CD4-positive, alpha-beta T cell treated with Interleukin-2 at 100 ng/mL for 4 hours (primary cell): Measurements from ENCODE around the gene LINGO1.

ENCODE experiments used
- DNase-seq: peaks from one replicate; pipeline ENCODE4 v3.0.0-alpha.2; 2020; ENCODE audit warnings: low spot score

Gene LINGO1

DNA sequence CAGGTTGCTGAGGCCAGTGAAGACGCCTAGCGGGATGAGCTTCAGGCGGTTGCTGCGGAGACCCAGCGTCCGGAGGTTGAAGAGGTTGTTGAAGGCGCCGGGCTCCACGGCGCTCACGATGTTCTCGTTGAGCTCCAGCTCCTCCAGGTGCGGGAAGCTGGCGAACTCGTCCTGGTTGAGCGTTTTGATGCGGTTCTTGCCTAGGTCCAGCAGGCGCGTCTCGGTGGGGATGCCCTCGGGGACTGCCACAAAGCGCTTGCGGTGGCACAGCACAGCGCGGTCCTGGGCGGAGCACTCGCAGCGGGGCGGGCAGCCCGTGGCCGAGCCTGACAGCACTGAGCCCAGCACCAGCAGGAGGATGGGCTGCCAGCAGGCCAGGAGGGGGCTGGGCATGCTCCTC is 17.2 kb downstream of the LINGO1 start:
- no peak for DNase-seq

DNA sequence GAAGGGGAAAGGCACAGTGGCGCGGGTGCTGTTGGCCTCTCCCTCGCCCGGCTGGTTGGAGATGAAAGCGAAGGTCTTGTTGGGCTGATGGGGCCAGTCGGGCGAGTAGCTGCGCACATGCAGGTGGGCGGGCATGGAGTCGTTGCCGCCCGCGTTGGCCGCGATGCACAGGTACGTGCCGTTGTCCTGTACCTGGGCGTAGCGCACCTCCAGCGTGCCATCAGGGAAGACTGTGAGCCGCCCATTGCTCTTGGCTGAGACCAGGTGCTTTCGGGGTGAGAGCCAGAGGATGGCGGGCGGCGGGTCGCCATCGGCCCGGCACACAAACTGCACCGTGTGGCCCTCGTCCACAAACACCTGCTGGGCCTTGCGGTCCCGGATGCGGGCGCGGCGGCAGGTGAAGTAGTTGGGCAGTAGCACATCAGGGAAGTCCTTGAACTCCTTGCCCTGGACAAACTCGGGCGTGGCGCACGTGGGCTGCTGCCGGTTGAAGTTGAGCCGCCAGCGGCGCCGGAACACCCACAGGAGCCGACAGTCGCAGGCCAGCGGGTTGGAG is 18.4 kb downstream of the LINGO1 start:
- no peak for DNase-seq

DNA sequence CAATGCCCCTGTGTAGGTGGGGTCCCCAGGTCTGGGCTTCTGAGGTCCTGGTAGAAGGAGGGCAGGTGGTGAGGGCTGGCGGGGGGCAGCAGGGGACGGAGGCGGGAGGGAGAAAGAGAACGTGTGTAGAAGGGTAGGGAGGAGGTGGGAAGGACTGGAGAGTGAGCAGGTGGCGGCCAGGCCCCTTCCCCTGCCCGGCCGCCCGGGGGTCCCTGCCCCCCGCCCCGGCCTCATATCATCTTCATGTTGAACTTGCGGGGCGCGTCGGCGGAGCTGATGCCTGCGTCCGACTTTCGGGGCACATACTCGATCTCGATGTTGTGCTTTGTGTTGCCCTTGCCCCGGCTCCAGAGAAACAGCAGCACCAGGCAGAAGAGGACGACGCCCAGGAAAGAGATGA is 18.9 kb downstream of the LINGO1 start:
- DNase-seq = no peak

DNA sequence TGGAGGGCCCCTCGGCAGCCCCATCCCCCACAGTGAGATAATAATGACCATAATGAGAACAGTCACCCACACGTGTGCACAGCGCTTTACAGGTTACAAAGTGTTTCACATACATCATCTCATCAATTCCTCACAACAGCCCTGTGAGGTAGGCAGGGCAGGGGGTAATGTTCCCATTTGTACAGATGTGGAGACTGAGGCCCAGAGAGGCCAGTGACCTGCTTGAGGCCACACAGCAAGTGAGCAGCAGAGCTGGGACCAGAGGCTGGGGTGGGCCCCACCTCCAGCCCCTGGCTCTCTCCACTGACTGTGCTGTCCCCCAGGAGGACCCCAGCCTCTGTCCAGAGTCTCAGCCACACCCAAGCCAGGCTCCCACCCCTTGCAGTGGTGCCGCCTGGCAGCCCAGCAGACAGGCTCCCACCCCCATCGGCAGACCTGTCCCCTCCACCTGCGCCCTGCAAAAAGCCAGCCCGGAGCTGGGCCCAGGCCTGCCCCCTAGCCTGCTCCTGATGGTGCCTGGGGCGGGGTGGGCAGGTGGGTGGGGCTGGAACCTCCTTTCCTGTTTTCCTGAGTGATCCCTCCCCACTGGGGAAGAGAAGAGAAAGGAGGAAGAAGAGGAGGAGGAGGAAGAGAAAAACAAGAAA is 19.6 kb downstream of the LINGO1 start:
- DNase-seq = no peak

DNA sequence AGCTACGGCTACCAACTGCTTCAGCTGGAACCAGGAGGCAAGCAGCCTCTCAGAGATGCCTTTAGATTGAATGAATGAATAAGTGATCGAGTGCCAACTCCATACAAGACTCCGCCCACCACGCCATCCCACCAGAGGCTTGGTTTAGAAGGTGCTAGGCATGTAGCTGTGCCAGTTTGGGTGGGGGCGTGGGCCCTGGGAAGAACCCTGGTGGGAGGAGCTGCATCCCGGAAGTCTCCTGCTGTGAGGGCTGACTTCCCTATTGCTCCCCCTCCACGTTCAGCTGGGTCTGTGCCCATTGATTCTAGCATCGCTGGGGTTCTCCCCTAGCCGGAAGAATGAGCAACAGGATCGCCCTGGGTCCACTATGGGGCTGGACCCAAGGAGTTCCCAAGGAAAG is 20.9 kb downstream of the LINGO1 start:
- no peak for DNase-seq

DNA sequence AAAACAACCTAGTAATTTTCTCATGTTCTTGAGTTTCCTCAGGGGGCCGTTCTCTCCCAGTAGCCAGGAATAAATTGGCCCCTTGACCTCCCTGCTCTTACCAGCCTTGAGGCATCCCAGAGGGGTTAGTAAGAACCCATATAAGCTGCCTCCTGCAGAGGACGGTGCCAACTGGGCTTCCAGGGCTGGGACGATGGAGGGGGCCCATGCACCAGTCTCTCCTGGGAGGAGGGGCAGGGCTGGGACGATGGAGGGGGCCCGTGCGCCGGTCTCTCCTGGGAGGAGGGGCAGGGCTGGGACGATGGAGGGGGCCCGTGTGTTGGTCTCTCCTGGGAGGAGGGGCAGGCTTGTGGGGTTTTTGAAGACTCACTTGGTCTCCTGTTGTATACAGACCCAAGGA is 22.0 kb downstream of the LINGO1 start:
- DNase-seq = no peak

DNA sequence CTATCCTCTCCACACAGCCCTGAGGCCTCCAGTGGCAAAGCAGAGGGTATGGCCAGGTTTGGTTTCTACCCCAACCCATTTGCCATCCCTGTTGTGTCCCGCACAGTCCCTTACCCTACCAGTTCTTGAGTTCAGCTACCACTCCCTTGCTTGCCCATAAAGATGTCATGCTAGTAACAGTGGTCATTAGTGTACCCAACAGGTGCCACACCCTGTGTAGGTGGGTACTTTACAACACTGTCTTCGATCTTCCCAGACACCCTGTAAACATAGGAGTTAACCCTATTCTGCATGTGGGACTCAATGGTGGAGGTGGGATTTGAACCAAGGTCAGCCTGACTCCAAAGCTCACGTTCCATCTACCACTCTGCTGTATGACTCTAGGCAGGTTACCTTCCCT is 23.2 kb downstream of the LINGO1 start:
- no peak for DNase-seq

DNA sequence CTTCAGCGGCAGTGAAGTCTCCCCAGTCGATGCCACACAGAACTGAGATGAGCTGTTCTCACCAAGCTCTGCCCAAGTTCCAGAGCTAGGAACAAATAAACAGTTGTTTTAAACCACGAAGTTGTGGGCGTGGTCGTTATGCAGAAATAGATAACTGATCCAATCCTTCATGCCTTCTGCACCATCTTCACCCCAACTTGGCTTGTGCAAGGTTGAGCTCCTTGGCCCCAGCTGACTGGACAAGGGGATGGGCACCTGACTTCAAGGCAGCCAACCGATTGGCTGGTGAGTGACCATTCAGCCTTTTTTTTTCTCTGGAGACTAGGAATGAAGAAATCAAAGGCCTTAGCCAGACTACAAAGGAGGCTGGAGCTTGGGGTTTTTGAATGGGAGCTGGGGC is 23.9 kb downstream of the LINGO1 start:
- DNase-seq = no peak

DNA sequence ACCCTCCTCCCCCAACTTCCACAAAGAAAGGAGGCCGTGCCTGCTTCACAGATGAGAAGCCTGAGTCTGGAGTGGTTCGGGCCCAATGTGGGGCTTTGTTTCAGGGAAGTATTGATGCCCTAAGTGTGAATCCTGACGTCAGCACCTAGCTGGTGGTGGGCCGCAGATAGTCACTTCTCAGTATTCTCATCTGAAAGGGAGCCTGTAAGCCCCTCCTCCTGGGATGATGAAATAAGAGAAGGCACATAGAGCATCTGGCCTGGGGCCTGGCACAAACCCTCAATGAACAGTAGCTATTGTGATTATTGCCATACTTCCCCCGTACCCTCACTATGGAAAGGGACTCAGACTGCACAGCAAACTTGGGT is 24.8 kb downstream of the LINGO1 start:
- no peak for DNase-seq

DNA sequence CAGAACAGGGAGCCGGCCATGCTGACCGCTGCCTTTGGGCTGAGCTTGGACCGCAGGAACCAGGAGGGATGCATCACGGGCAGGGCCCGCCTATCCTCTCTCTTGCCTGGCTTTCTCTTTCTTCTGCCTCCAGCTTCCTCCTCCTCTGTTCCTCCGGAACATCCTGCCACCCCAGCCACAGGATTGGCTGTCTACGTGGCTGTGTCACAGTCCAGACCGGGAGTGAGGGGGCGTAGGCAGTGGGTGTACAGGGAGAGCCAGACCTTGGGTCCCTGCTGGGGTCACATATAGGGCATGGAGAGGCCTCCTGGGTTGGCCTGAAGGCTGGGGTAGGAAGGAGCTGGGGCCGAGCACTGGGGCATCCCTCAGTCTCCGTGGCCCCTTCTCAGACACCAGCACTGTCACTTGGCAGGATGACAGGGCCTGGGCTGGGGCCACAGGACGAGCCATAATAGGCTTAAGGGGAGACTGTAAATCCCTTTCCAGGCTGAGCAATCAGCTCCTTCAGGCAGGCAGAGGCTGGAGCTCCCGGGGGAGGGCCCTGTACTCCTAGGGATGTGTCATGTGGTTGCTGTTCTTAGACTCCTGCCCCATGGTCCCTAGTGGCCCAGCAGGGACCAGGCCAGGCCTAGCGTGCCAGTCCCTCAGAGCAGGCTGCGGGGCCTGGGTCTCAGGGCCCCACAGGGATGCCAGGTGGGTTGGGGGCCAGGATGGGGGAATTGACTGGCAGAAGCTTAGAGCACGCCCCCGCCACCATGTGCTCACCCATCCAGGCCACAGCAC is 25.4 kb downstream of the LINGO1 start:
- DNase-seq = no peak

DNA sequence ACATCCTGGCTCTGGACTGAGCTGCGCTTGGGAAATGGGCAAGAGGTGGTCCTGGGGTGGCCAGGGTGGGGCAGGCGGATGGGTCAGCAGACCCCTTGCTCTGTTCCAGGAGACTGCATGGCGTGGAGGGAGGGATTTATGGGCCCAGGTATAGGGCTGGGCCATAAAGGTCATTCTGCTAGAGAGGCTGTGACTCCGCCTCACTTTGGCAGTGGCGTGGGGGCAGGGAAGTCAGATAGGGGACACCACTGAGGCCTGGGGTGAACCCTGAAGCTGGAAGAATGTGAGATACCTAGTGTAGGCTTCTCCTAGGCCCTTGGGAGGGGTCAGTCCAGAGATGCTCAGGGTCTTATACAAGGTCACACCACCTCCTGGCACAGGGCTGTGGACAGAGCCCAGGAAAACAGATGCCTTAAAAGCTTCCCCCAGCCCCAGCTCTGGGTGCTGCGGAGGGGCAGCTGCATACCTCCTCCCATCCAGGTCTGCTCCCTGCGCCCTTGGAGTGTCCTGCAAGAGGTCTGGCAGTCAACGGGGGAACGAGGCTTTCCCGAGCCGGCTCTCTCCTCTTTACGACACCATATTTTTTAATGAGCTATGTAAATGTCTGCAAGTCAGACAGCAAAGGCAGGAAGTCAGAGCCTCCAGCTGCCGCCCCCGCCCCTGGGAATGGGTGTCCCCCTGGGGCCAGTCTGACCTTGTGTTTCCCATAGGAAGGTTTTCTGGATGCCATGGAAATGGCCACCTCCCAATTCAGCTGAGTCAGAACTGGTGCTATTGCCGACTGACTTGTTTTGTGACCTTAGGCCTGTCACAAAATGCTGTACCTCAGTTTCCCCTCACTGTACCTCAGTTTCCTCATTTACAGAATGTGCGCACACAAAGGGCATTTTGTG is 26.3 kb downstream of the LINGO1 start:
- no peak for DNase-seq

DNA sequence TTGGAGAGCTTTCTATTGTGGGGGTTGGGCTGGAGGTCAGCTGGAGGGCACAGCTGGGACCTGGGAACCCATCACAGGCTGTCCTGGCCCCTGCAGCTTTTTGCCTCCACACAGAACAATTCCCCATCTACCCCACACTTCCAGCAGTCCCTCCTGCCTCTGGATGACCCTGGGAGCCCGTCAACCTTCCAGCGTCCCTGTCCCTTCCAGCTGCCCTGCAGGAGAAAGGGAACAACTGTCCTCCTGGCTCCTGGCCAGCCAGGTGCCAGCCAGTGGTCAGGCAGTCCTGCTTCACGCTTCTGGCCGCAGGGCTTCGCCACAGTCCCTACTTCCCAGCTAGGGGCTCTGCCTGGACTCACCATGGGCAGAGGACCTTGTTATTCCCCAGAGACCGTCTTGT is 27.2 kb downstream of the LINGO1 start:
- no peak for DNase-seq

DNA sequence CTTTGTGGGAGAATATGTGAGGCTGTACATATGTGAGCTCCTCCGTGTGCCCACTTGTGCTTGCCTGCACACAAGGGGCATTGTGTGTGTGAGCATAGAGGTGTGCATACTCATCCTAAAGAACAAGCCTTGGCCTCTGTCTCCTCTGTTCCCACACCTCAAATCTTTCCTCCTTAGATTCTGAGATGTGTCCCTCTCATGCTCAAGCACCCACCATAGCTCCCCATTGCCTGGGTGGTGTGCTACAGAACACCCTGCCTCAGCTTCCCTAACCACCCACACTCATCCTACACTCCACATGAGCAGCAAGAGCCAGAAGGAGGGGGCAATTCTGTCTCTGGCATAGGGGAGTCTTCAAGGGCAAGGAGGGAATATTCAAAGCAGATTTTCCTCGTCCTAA is 27.7 kb downstream of the LINGO1 start:
- DNase-seq = no peak

DNA sequence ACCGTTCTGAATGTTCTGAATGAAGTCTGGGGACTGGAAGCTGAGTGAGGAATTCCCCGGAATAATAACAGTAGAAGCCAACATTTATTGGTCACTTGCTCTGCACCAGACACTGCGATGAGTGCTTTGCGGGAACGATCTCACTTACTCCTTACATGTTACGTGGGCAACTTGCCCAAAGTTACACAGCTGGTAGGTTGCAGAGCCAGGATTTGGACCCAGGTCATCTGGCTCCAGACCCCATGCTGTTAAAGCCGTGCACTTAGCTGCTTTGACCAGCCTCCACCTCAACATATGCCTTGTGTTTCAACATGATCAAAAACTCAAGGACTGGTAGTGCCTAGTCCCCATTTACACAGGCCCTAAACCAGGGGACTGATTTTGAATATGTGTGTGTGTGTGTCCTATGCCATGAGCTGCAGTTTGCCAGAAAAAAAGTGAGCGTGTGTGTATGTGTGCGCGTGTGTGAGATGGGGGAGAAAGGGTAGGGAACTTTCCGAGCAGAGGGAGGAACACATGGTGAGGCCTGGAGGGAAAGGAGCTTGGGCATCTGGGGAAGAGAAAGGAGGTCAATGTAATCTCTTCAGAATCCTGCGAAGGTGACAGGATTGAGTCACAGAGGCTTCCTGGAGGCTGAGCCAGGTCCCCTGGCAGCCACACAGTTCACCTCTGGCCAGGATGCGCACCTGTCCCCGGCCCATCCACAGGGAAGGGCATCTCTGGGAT is 28.9 kb downstream of the LINGO1 start:
- no peak for DNase-seq

DNA sequence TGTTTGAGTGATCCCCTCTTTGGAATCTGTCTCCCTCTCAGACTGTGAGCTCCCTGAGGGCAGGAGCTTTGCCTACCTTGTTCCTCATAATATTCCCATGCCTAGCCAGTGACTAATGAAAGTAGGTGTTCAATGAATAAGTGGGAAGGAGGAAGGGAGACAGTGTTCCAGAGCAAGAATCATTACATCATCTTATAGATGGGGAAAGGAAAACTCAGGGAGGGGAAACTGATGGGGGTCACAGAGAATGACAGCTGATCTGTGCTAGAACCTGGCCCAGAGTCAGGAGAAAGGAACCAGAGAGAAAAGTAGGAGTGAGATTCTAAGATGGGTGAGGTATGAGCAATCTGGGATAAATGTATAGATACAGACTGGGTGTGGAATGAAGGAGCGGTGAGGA is 29.9 kb downstream of the LINGO1 start:
- DNase-seq = no peak

DNA sequence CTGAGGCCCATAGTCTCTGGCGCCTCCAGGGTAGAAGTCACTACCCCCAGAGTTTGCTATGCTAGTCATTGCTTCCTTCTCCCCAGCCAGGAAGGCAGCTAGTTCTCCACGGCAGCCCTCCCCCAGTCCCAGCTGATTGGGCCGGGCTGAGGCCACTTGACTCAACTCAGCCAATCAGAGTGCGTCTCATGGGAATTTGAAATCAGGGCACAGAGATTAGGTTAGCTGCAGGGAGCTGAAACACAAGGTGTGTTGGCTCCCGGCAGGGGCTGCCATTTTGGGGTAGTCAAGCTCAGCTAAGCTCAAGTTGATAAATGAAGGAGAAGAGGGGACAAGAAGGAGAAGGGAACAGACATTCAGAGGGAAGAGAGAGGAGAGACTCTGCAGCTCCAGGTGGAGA is 32.8 kb downstream of the LINGO1 start:
- DNase-seq = no peak

DNA sequence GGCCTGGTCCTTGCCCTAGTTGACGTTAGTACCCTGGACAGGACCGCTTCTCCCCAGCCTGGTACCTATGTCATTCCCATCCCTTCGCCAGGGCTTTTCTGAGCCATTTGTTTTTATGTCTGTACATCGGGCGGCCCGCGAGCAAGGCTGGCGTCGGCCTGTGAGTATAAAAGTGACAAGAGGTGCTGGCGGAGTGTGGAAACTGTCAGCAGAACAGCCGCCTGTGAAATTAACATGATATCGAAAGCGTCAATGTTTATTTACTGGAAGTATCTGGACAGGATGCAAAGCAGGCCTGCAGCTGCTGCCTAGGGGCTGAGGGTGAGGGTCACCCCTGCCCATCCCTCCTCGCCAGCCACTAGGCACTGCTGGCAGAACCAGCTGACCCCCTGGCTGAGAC is 33.4 kb downstream of the LINGO1 start:
- DNase-seq = no peak

DNA sequence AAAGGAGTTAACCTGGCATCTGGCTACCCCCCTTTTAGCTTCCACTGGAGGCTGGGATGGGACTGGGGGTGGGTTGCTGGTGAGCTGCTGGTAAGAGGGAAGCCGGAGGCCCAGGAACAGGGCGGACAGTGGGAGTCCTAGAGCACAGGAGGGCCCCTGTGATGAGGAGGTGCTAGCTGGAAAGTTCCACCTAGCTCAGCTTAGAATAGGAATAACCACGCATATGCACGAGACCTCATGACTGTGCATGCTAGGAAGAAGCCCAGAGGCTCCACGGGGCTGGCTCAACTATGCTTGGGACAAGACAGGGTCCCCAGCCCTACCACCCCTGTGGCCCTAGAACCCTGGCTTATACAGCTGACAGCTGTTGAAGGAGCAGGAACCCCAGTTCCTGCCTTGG is 34.1 kb downstream of the LINGO1 start:
- DNase-seq = no peak

DNA sequence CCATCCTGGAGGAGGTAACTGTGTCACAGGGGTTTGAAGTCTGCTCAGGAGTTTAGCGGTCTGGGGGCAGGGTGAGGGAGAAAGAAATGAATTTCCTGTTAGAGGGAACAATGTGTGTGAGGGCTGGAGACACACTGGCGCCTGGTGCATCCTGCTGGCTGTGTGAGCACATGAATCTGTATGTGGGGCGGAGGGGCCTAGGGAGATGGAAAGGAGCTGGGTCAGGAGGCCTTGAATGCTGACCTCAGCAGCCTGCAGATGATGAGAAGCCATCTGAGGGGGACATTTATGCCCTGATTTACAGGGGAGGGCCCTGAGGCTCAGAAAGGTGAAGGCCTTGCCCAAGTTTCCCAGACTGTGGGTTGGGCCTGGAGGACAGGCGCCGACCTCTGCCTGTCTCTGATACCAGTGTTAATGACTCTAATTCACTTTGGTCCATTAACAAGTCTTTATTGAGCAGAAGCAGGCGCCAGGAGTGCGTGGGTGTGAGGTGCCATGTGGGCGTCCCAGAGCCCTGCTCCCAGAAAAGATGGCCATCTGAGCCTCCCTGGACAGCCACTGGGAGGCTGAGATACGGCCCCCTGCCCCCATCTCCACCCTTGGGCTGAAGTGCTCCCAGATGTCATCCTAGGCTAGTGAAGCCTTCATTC is 34.8 kb downstream of the LINGO1 start:
- no peak for DNase-seq

DNA sequence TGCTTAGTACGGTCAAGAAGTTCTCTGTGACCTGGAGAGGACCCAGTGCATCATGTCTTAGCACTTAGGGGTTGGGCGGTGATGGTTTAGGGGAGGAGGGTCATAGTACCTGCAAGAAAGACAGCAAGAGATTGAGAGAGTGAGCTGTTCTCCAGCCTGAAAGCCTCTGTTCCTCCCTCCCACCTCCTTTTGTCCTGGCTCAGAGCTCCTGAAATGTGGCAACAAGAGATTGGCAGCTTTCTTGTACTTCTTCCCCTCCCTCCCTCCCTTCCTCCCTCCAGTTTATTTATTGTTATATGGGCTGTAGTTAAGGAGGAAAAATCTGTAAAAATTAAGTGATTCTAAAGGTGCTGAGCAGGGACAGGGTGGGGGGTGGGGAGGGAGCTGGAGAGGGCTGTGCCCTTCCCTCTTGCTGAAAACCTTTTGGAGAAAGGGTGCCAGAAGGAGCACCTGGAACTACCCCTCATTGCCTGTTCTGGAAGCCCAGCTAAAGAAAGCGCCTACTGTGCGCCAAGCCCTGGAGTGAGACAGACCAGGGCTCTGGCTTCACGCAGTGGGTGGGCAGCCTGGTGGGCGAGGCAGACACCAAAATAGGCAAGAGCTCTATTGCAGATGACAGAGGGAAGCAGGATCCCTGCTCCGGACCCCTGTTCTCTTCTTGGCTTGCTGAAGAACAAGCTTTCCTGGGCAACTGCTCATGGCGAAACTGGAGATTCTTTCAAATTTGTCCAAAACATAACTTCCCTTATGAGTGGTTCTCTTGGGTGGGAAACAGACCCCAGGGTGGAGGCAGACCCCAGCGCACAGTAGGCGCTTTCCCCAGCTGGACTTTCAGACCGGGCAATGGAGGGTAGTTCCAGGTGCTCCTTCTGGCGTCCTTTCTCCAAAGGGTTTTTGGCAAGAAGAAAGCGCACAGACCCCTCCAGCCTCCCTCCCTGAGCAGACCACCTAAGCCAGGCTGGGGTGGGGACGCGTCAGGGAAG is 35.6 kb downstream of the LINGO1 start:
- DNase-seq = no peak
